GM19463 (cell line): Measurements from ENCODE around the gene HMCN1.
"Not testable (repeated sequence)": the region's sequence is repeated elsewhere in the genome, so short reads cannot be mapped to it uniquely, and the experiment has no call there.

Experiments used
- ATAC-seq: cut with Tn5 transposase; IDR thresholded peaks from one replicate; pipeline ENCODE4 v1.9.1; 2021; ENCODE audit warnings: mild to moderate bottlenecking, moderate library complexity; ENCODE audit not compliant: unreplicated experiment

Gene HMCN1

GRCh38 chr1:185846672-185847444, 112.7 kb downstream of the HMCN1 start:
- ATAC-seq = no peak

- no peak for ATAC-seq
These were observed 114.8 kb downstream of the HMCN1 start for GRCh38 chr1:185849014-185849413.

DNA sequence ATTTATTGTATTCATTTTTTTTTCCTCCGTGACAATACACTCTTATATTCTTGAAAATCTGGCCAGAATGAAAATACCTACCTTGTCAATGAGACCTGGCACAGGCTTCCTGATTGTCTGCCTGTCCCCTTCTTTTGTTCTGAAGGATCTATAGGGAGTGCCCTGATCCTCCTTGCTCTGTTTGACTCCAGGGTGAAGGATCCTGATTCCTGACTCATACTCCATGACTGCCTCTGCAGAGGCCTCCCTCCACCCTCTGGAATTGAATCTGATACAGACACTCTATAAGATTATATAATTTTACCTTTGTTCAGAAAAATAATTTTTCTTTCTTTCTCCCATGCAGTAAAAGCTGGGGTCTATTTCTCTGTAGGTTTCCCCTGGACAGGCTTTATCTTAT, 116.2 kb downstream of the HMCN1 start:
- ATAC-seq = no peak

DNA sequence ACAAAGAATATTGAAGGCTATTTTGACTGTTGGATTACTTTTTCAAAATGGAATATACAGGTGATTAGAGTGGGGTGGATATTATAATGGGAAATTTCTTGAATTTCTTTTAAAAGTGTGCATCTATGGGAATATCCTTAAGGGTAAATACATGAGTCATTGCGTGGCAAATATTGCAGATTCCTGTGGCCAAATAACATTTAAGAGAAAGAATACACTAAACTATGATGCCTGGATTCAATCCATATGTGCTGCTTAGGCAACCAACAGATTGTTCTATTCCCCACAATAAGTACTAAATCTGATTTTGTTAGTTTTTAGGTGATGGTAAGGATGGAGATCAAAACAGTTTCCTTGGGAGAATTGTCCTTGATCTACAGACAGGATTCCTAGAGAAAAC, 119.5 kb downstream of the HMCN1 start:
- ATAC-seq = no peak

DNA sequence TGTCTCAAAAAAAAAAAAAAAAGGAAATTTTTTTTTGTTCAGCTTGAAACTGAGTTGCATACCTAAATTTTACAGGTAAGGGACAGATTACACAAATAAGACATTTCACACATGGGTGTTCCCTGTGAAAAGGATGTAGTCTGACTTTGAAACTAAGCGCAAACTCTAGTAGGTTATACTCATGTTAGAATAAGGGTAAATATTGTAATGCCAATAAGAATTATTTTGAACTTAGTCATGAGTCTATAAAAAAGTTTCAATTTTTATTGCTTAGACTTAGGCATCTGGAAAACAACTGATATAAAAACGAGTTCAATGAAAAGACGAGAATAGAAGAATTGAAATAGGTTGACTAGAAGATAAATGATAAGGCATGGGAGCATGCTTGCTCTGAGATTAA, 122.3 kb downstream of the HMCN1 start:
- ATAC-seq = no peak

DNA sequence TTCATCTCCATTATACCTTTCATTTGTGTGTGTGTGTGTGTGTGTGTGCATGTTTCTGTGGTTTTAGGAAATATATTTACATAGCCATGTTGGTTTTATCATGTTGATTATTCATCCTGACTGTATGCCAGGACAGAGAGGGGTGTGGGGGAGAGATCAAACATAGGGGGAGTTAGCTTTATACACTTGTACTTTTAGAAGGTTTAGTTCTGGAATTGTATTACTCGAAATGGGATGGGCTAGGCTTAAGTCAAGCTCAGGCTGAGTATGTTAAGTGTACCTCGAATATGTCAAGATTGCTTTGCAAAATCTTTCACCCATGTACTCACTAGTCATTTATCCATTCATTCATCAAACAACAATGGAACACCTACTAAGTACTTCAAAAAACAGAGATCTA, 123.3 kb downstream of the HMCN1 start:
- no peak for ATAC-seq

DNA sequence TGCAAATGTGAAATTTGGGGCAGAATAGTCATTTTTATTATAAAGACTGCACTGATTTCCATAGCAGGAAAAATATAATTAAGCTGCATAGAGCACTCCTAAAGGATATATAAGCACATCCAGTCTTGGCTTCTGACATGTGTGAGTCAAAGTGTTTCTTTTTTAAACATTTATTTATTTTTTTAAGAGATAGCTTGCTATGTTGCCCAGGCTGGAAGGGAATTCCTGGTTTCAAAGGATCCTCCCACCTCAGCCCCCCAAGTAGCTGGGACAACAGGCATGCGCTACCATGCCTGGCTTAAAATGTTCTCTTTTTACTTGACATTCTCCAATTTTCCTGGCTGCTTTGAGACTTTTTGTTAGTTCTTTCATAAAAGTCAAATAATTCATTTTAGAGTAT, 126.1 kb downstream of the HMCN1 start:
- ATAC-seq = no peak

GRCh38 chr1:185860859-185861258, 126.7 kb downstream of the HMCN1 start:
- no peak for ATAC-seq

GRCh38 chr1:185861630-185862029, 127.4 kb downstream of the HMCN1 start:
- ATAC-seq = no peak

- no peak for ATAC-seq
These were observed 128.0 kb downstream of the HMCN1 start for GRCh38 chr1:185862235-185862634.

- no peak for ATAC-seq
These were observed 130.1 kb downstream of the HMCN1 start for GRCh38 chr1:185864331-185864730.

GRCh38 chr1:185864889-185865517, 130.8 kb downstream of the HMCN1 start:
- no peak for ATAC-seq

DNA sequence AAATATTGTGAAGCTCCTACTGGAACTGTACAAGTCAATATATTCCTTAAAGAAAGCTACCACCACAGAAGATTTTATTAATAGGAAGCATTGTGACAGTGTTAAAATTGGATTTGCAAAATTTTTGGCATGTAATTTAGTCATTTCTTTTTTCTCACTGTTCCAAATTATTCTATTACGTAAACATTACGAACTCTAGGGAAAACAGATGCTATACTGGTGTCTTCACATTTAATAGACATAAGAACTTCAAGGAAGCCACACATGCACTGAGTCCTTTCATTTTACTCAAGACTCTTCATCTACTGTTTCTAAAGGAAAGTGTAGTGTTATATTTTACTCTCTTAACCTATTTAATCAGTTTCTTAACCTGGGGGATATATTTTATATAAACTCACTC, 135.4 kb downstream of the HMCN1 start:
- ATAC-seq = no peak

DNA sequence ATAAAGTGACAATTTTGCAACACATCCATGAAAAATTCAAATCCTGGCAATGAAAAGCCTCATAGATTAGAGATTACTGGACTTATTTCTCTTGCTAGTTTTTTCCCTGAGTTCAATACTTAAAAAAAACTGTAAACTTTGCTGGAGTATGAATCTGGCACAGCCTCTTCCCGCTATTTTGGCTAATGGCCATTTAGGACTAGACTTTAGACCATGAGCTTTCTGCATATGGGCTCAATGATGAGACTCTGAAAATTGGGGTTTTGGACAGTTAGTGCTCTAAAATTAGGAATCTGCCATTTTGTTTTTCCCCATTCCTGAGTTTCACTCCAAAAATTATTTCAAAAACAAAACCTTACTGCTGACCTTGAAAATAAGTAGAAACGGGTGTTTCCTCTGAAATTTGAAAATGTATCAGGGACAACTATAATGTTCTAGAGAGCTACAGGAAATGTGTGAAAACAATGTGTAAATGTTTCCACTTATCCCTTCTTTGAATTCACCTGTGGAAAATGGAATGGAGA, 137.5 kb downstream of the HMCN1 start:
- no peak for ATAC-seq

DNA sequence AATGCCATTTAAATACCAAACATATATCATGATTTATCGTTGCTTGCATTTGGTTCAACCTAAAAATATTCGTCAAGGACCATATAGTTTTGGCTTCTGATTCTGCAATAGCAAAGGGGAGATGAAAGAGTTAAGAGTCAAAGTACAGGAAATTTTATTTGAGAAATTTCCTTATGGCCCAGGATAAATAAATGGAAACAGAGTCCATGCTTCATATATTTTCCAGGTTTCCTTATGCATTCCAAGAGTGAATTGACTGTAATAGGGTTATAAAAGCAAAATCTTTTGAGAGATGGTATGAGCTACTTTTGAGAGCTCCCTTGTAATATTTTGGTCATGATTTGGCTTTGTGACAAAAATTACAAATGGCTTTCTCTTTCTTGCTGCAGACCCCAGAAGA, 140.1 kb downstream of the HMCN1 start:
- no peak for ATAC-seq

DNA sequence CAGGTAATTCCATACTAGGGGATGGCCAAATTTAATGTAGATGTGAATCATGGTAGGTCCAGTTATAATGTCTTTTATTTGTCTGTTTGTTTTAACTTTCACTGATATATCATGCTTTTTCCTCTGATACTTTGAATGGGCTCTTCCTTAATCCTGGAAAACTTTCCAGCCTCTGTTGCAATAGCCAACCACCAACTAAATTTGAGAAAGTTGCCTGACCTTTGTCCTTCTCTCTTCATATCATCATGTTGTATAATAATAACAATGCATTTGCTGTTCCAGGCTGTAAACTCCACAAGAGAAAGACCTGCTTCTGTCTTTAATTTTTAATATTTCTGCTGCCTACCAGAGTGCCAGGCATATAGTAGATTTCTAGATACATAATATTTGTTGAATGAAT, 146.1 kb downstream of the HMCN1 start:
- ATAC-seq = no peak

DNA sequence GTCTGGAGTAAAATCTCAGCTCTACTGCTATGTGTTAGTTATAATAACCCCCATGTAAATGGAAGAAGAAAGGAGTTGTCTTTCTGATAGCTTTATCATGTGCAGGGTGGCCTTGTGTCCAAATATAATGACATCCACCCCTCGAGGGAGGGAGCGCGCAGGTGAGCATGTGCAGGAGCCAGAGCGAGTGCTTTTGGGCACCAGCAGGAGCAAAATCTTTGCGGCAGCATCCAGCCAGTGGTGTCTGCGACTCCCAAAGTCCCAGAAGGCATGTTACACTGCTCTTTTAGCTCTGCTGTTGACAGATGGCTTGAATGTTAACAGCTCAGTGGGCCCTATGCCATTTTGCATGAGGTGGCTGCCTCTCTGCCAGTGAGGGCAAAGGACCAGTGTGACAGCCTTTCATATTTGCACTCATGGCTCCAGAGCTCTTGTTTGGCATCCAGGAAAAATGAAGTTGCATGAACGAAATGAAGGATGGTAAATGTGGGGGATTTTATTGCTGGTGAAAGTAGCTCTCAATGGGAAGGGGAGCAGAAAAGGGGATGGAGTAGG, 146.7 kb downstream of the HMCN1 start:
- ATAC-seq = no peak

GRCh38 chr1:185886046-185886445, 151.9 kb downstream of the HMCN1 start:
- no peak for ATAC-seq

GRCh38 chr1:185886671-185887070, 152.5 kb downstream of the HMCN1 start:
- ATAC-seq = no peak

DNA sequence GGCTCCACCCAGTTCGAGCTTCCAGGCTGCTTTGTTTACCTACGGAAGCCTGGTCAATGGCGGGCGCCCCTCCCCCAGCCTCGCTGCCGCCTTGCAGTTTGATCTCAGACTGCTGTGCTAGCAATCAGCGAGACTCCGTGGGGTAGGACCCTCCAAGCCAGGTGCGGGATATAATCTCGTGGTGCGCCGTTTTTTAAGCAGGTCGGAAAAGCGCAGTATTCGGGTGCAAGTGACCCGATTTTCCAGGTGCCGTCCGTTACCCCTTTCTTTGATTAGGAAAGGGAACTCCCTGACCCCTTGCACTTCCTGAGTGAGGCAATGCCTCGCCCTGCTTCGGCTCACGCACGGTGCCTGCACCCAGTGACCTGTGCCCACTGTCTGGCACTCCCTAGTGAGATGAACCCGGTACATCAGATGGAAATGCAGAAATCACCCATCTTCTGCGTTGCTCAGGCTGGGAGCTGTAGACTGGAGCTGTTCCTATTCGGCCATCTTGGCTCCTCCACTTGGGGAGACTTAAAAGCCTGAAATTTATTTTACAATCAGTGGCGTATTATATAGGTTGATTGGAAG, 158.7 kb downstream of the HMCN1 start:
- ATAC-seq = not testable (repeated sequence)

- no peak for ATAC-seq
These were observed 160.6 kb downstream of the HMCN1 start for GRCh38 chr1:185894791-185895190.
